HFFc6 (cell line): ENCODE measurements around the gene SET. TPM values are rescaled to one million over a fixed set of nuclear protein-coding genes. Genes with fewer than 3 reads are reported as not detected.

Experiments used
- DNase-seq: peaks from one replicate; pipeline ENCODE4 v3.0.0-alpha.2; 2018
- H3K27ac Mint-ChIP-seq: 2 replicates; pipeline ENCODE4 v1.8.0; 2020; ENCODE audit warnings: mild to moderate bottlenecking, mixed read lengths
- H3K27me3 Mint-ChIP-seq: 2 replicates; pipeline ENCODE4 v1.8.0; 2021; ENCODE audit warnings: mild to moderate bottlenecking, moderate library complexity, mixed read lengths; ENCODE audit not compliant: insufficient read depth
- H3K36me3 Mint-ChIP-seq: 2 replicates; pipeline ENCODE4 v1.8.0; 2021; ENCODE audit warnings: low read depth, mixed read lengths
- H3K4me1 Mint-ChIP-seq: 2 replicates; pipeline ENCODE4 v1.8.0; 2020; ENCODE audit warnings: low read depth, mixed read lengths
- H3K4me3 Mint-ChIP-seq: 2 replicates; pipeline ENCODE4 v1.8.0; 2020; ENCODE audit warnings: mild to moderate bottlenecking, moderate library complexity, mixed read lengths
- H3K9me3 Mint-ChIP-seq: 2 replicates; pipeline ENCODE4 v1.8.0; 2020; ENCODE audit warnings: mild to moderate bottlenecking, mixed read lengths
- total RNA-seq, 6 experiments: library from RNA; stranded (reverse); fragmentation: NEBNext Ultra II Directional; extraction: Animal tissue kit (Norgen Biotek cat#: 25700); gene quantifications; 2 replicates in 1 of 6; 3 replicates in 5 of 6; pipeline ENCODE4 v1.2.3, GENCODE V29; 2021
- TF ChIP-seq, protein P1 (sequence below): fragments of 200-600 bp; sonication (generic); IDR thresholded peaks from 2 replicates; pipeline ENCODE4 v1.5.0; 2021; ENCODE audit warnings: antibody characterized with exemption, mild to moderate bottlenecking

The SET gene
- total RNA-seq, 6 experiments from 2014 or later: 297 to 358 (median 343) TPM

DNA sequence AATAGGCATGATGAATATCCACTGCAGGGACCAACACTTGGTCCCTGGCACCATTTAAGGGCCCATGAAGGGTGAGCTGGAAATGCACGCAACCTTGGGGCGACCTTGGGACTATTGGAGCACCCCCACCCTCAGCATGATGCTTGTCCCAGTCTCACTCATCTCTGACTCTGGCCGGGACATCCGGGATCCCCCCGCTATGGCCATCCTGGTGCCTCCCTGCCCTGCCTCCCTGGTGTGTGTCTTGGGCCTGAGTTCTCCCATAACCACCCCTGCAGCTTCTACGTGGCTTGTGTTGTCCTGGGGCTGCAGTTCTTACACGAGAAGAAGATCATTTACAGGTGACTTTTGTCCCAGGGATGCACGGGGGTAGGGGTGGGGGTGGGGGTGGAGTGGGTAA, 29.0 kb downstream of the SET start:
- no peaks in the 10 kb centered on the region for H3K9me3 Mint-ChIP-seq
- TF ChIP-seq, protein P1, sequence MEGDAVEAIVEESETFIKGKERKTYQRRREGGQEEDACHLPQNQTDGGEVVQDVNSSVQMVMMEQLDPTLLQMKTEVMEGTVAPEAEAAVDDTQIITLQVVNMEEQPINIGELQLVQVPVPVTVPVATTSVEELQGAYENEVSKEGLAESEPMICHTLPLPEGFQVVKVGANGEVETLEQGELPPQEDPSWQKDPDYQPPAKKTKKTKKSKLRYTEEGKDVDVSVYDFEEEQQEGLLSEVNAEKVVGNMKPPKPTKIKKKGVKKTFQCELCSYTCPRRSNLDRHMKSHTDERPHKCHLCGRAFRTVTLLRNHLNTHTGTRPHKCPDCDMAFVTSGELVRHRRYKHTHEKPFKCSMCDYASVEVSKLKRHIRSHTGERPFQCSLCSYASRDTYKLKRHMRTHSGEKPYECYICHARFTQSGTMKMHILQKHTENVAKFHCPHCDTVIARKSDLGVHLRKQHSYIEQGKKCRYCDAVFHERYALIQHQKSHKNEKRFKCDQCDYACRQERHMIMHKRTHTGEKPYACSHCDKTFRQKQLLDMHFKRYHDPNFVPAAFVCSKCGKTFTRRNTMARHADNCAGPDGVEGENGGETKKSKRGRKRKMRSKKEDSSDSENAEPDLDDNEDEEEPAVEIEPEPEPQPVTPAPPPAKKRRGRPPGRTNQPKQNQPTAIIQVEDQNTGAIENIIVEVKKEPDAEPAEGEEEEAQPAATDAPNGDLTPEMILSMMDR: no peak
- no peaks in the 10 kb centered on the region for H3K4me1 Mint-ChIP-seq
- H3K27me3 Mint-ChIP-seq: no peaks in the 10 kb centered on the region
- H3K4me3 Mint-ChIP-seq: no peak overlapping the region
- DNase-seq: no peak
- H3K36me3 Mint-ChIP-seq: no peaks in the 10 kb centered on the region
- H3K27ac Mint-ChIP-seq: no peak overlapping the region

DNA sequence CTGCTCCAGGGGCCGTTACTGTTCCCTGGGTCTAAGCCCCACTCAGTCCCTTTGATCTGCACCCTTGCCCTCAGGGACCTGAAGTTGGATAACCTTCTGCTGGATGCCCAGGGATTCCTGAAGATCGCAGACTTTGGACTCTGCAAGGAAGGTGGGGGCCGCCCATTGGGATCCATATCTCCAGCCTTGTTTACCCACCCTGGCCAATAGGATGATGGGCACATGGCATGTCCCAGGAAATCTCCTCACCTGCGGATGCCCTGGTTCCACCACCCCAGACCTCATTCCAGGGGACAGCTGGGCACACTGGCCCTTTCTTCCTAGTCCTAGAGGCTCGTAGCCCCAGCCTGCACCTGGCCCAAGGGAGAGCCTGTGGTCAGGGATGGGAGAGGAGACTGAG, 29.5 kb downstream of the SET start:
- H3K36me3 Mint-ChIP-seq: no peaks in the 10 kb centered on the region
- H3K27me3 Mint-ChIP-seq: no peaks in the 10 kb centered on the region
- DNase-seq: no peak
- no peak overlapping the region for H3K4me3 Mint-ChIP-seq
- no peaks in the 10 kb centered on the region for H3K9me3 Mint-ChIP-seq
- H3K4me1 Mint-ChIP-seq: peaks cover 3% of the 10 kb centered on the region
- TF ChIP-seq, protein P1: no peak
- no peak overlapping the region for H3K27ac Mint-ChIP-seq

DNA sequence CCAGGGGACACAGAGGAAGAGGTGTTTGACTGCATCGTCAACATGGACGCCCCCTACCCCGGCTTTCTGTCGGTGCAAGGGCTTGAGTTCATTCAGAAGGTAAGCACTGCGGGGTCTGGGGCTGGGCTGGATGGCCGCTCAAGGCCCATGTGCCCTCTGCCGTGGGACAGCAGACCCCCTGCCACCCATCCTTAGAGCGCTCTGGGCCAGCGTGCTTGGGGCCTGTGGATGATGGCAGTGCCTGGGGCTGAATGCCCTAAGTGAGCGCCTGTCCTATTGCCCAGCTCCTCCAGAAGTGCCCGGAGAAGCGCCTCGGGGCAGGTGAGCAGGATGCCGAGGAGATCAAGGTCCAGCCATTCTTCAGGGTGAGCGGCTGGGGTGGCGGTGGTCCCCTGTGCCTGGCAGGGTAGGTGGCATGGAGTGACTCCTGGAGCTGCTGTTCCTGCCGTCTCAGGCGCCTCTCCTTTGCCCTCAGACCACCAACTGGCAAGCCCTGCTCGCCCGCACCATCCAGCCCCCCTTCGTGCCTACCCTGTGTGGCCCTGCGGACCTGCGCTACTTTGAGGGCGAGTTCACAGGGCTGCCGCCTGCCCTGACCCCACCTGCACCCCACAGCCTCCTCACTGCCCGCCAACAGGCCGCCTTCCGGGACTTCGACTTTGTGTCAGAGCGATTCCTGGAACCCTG, 31.0 kb downstream of the SET start:
- Mint-ChIP-seq H3K9me3 (no peaks in the 10 kb centered on the region; the same call in 1 of the 2 replicates), H3K4me1 (peaks cover 15% of the 10 kb centered on the region), H3K27me3 (peaks cover 9% of the 10 kb centered on the region), H3K36me3 (no peaks in the 10 kb centered on the region), H3K27ac (no peak overlapping the region), H3K4me3 (no peak overlapping the region)
- TF ChIP-seq, protein P1: no peak
- DNase-seq: no peak

DNA sequence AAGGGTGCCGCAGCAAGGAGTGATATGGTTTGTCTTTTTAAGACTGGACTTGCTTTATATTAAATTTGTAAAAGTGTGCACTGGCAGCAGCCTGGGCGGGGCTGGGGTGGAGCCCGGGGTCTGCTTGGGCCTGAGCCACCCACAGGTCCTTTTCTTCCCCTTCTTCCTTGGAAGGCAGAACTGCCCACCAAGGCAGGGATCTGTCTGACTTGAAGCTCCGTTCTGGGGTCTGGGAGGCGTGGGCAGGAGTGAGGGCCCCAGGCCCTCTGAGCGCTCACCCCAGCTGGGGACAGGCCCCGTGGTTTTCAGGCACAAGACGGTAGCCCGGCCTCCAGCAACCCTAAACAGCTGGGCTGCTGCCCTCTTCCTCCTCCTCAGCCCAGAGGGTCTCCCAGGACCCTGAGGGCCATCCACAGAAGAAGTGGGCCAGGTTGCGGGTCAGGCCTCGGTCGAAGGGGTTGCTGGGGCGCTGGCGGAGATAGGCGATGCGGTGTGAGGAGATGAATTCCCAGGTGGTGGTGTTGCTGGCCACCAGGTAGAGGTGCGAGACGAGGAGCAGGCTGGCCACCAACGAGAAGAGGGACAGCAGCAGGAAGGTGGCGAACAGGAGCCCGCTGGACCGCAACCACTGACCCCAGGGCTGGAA, 31.9 kb downstream of the SET start:
- Mint-ChIP-seq H3K9me3 (no peaks in the 10 kb centered on the region; the same call in 1 of the 2 replicates), H3K27ac (no peak overlapping the region), H3K4me3 (no peak overlapping the region), H3K36me3 (no peaks in the 10 kb centered on the region), H3K27me3 (peaks cover 10% of the 10 kb centered on the region), H3K4me1 (peaks cover 17% of the 10 kb centered on the region)
- TF ChIP-seq, protein P1: no peak
- no peak for DNase-seq

DNA sequence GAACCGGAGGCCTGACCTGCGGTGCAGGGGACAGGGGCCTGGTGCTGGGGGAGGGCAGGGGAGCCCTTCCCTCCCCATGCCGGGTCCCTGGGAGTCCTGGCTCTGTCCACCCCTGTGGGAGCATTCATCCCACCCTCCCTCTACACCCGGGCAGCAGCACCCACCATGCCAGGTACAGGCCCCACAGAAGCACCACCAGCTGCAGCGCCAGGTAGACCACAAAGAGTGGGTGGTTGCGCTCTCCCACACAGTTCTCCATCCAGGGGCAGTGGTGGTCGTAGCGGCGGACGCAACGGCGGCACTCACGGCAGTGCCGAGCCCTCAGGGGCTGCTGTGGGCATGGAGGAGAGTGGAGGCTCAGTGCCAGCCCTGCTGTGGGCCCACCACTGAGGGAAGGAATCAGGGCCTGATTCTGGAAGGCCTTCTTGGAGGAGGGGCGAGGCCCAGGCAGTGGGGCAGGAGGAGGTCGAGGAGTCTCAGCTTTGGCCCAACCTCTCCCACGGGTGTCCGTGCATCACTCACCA, 32.5 kb downstream of the SET start:
- TF ChIP-seq, protein P1: no peak
- no peak overlapping the region for H3K27ac Mint-ChIP-seq
- H3K4me3 Mint-ChIP-seq: no peak overlapping the region
- H3K4me1 Mint-ChIP-seq: peaks cover 17% of the 10 kb centered on the region
- no peaks in the 10 kb centered on the region for H3K36me3 Mint-ChIP-seq
- H3K9me3 Mint-ChIP-seq: no peaks in the 10 kb centered on the region; the same call in 1 of the 2 replicates
- peaks cover 10% of the 10 kb centered on the region for H3K27me3 Mint-ChIP-seq
- no peak for DNase-seq
